ENCODE results near the gene SEPTIN5.
"Not testable (repeated sequence)": the region's sequence is repeated elsewhere in the genome, so short reads cannot be mapped to it uniquely, and the experiment has no call there.

Gene SEPTIN5

GRCh38 chr22:19680911-19681862, 33.1 kb upstream of the SEPTIN5 start:
- no peak for DNase-seq

GRCh38 chr22:19681863-19682245, 32.4 kb upstream of the SEPTIN5 start:
- DNase-seq, result no peak

- no peak for DNase-seq
These were observed 27.4 kb upstream of the SEPTIN5 start for GRCh38 chr22:19686946-19687345.

- no peak for DNase-seq
These were observed 26.6 kb upstream of the SEPTIN5 start for GRCh38 chr22:19687561-19688300.

GRCh38 chr22:19688301-19689290, 25.7 kb upstream of the SEPTIN5 start:
- no peak for DNase-seq

- no peak for DNase-seq
These were observed 24.9 kb upstream of the SEPTIN5 start for GRCh38 chr22:19689408-19689807.

GRCh38 chr22:19691007-19691720, 23.1 kb upstream of the SEPTIN5 start:
- no peak for DNase-seq

- no peak for DNase-seq
These were observed 22.5 kb upstream of the SEPTIN5 start for GRCh38 chr22:19691721-19692341.

- no peak for DNase-seq
These were observed 20.7 kb upstream of the SEPTIN5 start for GRCh38 chr22:19693581-19693980.

- DNase-seq, result no peak
These were observed 20.2 kb upstream of the SEPTIN5 start for GRCh38 chr22:19693981-19694670.

GRCh38 chr22:19694696-19695095, 19.6 kb upstream of the SEPTIN5 start:
- no peak for DNase-seq

GRCh38 chr22:19696504-19697276, 17.6 kb upstream of the SEPTIN5 start:
- DNase-seq, result no peak

- DNase-seq, result not testable (repeated sequence)
These were observed 16.4 kb upstream of the SEPTIN5 start for GRCh38 chr22:19697871-19698270.

GRCh38 chr22:19700790-19701419, 13.4 kb upstream of the SEPTIN5 start:
- no peak for DNase-seq

- no peak for DNase-seq
These were observed 12.7 kb upstream of the SEPTIN5 start for GRCh38 chr22:19701420-19702145.

GRCh38 chr22:19703869-19704268, 10.4 kb upstream of the SEPTIN5 start:
- DNase-seq, result no peak

- DNase-seq, result no peak
These were observed 9.8 kb upstream of the SEPTIN5 start for GRCh38 chr22:19704355-19705015.
